Activated CD8-positive, alpha-beta memory T cell treated with anti-CD3 and anti-CD28 coated beads for 4 hours (primary cell): ENCODE data around the gene FGA.

ENCODE experiments used
- DNase-seq, 2 donors: peaks; one replicate each; pipeline ENCODE4 v3.0.0-alpha.2; 2020; ENCODE audit warnings: low read depth in 2 of 2

The FGA gene

DNA sequence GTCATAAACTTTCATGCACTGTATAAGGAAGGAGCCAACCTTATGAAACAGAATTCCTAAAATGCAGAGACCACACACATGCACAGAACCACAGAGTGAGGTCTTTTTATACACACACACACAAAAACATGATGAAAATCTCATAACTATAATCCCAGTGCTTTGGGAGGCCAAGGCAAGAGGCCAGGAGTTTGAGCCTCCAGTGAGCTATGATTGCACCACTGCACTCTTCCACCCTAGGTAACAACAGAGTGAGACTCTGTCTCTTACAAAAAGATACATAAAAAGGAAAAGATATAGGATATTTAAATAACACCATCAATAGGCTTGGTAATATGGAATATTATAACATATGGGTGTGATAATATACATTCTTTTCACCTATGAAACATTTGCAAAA, 10.6 kb downstream of the FGA start:
- no peak for DNase-seq

GRCh38 chr4:154578919-154579318, 11.6 kb downstream of the FGA start:
- no peak for DNase-seq

- DNase-seq = no peak
Observed at GRCh38 chr4:154577324-154577723, 13.2 kb downstream of the FGA start.

DNA sequence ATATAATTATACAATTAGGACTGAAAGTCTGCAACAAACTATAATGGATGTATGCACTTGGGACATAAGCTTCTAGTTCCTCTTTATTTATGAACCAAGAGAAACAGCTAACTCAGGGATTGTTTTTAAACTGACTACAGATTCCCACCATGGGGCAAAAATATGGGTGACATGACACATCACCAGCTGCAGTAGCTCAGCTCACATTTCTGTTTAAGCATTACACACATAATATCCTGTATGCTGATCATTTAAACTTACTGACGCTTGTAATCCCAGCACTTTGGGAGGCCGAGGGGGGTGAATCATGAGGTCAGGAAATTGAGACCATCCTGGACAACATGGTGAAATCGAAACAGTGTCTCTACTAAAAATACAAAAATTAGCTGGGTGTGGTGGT, 16.2 kb downstream of the FGA start:
- no peak for DNase-seq

DNA sequence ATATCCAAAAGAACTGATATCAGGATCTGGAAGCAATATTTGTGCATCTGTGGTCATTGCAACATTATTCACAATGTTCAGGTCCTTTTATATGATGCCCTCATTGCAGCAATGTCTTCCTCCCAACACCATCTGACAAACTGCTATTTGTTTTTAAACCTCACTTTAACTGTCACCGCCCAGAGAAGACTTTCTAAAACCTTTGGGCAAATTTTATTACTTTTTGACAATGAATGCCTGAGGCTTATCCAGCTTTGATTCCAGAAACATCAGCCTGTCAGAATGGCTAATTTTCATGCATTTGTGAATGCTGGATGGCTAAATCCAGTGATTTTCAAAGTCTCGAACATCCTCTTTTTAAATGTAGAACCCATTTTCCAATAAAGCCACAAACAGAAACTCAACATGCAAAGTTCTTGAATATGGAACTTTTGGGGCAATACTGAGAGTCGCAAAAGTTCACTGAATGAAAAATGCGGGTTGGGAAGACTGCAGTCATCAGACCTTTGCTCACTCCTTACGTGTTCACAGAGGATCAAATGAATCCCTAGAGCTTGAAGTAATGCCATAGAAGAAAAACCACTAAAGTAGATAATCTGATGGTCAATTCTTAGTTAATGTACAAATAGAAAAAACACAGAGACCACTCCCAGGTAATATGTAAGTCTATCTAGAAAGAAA, 17.2 kb downstream of the FGA start:
- DNase-seq = no peak

- DNase-seq = no peak
Observed at GRCh38 chr4:154569584-154569983, 21.0 kb downstream of the FGA start.

DNA sequence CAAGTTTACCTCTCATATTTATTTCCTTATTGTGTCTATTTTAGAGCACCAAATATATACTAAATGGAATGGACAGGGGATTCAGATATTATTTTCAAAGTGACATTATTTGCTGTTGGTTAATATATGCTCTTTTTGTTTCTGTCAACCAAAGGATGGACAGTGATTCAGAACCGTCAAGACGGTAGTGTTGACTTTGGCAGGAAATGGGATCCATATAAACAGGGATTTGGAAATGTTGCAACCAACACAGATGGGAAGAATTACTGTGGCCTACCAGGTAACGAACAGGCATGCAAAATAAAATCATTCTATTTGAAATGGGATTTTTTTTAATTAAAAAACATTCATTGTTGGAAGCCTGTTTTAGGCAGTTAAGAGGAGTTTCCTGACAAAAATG, 21.5 kb downstream of the FGA start:
- no peak for DNase-seq

- DNase-seq = no peak
Observed at GRCh38 chr4:154566639-154567204, 23.8 kb downstream of the FGA start.

- DNase-seq = no peak
Observed at GRCh38 chr4:154565704-154566103, 24.8 kb downstream of the FGA start.

GRCh38 chr4:154564311-154564710, 26.2 kb downstream of the FGA start:
- DNase-seq = no peak

DNA sequence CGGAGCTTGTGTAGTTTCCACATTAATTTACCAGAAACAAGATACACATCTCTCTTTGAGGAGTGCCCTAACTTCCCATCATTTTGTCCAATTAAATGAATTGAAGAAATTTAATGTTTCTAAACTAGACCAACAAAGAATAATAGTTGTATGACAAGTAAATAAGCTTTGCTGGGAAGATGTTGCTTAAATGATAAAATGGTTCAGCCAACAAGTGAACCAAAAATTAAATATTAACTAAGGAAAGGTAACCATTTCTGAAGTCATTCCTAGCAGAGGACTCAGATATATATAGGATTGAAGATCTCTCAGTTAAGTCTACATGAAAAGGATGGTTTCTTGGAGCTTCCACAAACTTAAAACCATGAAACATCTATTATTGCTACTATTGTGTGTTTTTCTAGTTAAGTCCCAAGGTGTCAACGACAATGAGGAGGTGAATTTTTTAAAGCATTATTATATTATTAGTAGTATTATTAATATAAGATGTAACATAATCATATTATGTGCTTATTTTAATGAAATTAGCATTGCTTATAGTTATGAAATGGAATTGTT, 27.8 kb downstream of the FGA start, which contains the start of gene FGB:
Gene FGB (plus strand): TSS at position 315 of the 558 bp plus-strand sequence. CDS start 8 bp downstream, at position 323.
- no peak for DNase-seq

DNA sequence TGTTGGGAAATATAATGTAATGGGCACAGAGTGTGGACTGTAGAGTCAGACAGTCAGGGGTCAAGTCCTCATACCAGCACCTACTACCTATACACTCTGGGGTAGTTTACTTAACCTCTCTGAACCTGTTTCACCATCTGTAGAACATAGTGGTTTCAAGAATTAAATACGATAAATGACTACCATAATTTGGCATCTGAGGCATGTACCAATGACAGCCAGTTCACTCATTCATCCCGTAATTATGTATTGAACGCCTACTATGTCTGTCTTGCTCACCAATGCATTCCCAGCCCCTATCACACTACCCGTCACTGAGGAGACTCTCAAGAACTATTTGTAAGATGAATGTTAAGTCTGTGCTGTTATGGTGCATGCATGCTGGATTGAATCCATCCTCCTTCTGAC, 29.7 kb downstream of the FGA start:
- no peak for DNase-seq

GRCh38 chr4:154560419-154560801, 30.1 kb downstream of the FGA start:
- no peak for DNase-seq

- DNase-seq = no peak
Observed at GRCh38 chr4:154559494-154560418, 30.8 kb downstream of the FGA start.

DNA sequence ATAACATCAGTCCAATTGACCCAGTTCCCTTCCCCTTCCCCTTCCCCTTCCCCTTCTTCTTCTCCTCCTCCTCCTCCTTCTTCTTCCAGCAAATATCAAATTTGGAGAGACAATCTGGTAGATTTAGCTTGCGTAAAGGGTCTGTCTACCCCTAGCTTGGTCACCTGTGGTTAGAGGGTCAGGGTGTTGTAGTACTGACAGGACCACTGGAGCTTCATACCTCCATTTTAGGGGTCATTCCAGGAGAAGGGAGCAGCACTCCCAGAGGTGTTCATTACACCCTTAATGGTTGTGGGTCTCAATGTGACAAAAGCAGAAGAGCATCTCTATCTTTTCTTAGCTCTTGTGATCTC, 31.4 kb downstream of the FGA start:
- DNase-seq = no peak

GRCh38 chr4:154551872-154552686, 38.5 kb downstream of the FGA start:
- DNase-seq = peak; percentile 19 to 55

DNA sequence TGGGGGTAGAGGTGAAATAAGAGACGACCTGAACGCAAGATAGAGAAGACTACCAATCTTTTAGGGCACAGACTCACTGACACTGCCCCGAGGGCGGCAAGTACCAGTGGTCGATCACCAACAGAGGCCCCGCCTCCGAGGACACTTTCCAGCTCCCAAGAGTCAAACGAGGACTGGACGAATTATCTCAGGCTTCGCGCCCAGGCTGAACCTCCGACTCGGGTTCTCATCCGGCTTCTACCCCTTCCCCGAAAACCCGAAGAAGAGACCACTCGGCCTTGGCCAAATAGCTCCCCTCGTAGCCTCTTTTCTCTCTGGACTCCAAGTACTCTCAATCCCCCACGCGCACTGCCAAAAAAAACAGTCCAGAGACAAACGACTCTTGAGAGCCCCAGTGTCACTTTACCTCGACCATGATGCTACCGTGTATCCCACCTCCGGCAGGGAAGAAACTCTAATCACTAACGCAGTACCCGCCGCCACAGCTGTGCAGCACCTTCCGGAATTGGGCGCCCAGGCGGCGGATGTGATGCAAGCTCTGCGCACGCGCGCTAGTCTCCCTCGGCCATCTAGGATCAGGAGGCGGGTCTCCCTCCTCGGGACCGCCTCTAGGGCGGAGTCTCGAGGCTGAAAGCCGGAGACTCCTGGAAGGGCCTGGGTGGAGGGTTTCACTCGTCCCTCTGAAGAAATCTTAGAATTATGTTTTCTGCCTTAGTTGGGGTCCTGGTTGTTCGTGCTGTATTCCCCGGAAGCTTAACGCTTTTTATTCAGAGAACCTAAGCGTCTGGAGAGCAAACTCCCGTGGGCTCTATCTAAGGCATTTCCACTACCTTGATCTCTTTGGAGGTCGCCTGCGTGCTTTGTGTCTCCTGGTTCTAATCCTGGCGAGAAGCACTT, 40.4 kb downstream of the FGA start, which contains the start of gene PLRG1:
Gene PLRG1 (minus strand): TSS at position 507 of the 897 bp plus-strand sequence. CDS start 92 bp downstream, at position 415.
- DNase-seq = peak; percentile 89 to 92

GRCh38 chr4:154545689-154546088, 44.9 kb downstream of the FGA start:
- no peak for DNase-seq

DNA sequence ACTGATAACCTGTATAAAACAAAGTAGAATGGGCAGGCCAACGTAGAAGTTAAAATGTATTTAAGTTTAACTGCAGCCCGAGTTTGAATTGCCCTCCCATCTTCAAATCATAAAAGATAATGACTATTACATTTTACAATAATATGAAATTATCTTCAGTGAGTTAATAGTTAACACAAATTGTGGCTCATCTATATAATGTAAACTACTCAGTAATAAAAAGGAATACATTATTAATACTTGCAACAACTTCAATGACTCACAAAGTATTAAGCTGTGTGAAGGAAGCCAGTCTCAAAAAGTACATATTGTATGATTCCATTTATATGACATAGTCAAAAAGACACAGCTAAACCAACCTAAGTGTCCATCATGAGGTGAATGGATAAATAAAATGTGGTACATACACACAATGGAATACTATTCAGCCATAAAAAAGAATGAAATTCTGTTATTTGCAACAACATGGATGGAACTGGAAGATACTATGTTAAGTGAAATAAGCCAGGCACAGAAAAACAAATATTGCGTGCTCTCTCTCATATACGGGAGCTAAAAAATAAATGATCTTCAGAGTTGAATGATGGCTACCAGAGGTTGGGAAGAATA, 48.2 kb downstream of the FGA start:
- no peak for DNase-seq
